ENCODE results near the gene TRIM43B.
"Not testable (repeated sequence)": the region's sequence is repeated elsewhere in the genome, so short reads cannot be mapped to it uniquely, and the experiment has no call there.

TRIM43B gene

GRCh38 chr2:95492076-95492475, 7.5 kb upstream of the TRIM43B start:
- not testable (repeated sequence) for H3K27ac ChIP-seq (ENCODE audit: low read depth, low read length); H4K8ac ChIP-seq (ENCODE audit: low read depth, low read length); H3K9ac ChIP-seq (ENCODE audit: low read length); H3K27me3 ChIP-seq (ENCODE audit: insufficient read depth, low read length, poor library complexity); H3K18ac ChIP-seq (ENCODE audit: low read length); H3K79me1 ChIP-seq (ENCODE audit: low read length); H3K4me1 ChIP-seq (ENCODE audit: control insufficient read depth, low read depth, low read length); H3K23ac ChIP-seq (ENCODE audit: low read length); H2BK120ac ChIP-seq (ENCODE audit: low read depth, low read length); H3K4me3 ChIP-seq (ENCODE audit: low read length); H3K36me3 ChIP-seq (ENCODE audit: control insufficient read depth, insufficient read depth, low read length); H3K79me2 ChIP-seq (ENCODE audit: control insufficient read depth, insufficient read depth, low read length); DNase-seq; H3K4me2 ChIP-seq (ENCODE audit: low read length); H3K56ac ChIP-seq (ENCODE audit: low read length); H2AK5ac ChIP-seq (ENCODE audit: low read length); H3K4ac ChIP-seq (ENCODE audit: low read depth, low read length); H4K5ac ChIP-seq (ENCODE audit: low read length); H2BK15ac ChIP-seq (replicated peaks; ENCODE audit: low read depth); H2BK5ac ChIP-seq (ENCODE audit: low read length)
- WGBS (ENCODE audit: extremely low coverage, insufficient coverage, low lambda C conversion rate): no CpG with 5 or more reads among the region's 1 CpG

DNA sequence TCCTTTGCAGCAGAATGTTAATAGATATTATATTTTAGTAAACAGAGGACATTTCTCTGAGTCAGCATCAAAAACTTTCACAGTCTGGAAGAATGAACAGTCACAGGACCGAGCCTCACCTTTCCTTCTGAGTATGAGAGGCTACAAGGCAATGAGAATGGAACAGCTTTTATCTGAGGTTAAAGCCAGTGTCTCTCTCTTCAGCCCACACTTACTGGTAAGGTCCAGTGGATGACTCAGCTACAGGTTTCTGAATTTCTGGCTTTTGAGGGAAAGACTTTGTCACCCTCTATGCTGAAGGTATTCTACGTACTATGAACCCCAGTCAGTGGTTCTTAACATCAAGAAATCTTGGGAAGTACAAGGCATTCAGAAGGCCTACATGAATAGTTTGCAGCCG, 9.5 kb downstream of the TRIM43B start:
- not testable (repeated sequence) for H4K5ac ChIP-seq (ENCODE audit: low read length); H3K4me2 ChIP-seq (ENCODE audit: low read length); H4K8ac ChIP-seq (ENCODE audit: low read depth, low read length); H2BK5ac ChIP-seq (ENCODE audit: low read length); H2BK120ac ChIP-seq (ENCODE audit: low read depth, low read length); DNase-seq; H2BK15ac ChIP-seq (replicated peaks; ENCODE audit: low read depth); H3K18ac ChIP-seq (ENCODE audit: low read length); H3K79me1 ChIP-seq (ENCODE audit: low read length); H3K36me3 ChIP-seq (ENCODE audit: control insufficient read depth, insufficient read depth, low read length); H3K27me3 ChIP-seq (ENCODE audit: insufficient read depth, low read length, poor library complexity); H3K27ac ChIP-seq (ENCODE audit: low read depth, low read length); H3K4me1 ChIP-seq (ENCODE audit: control insufficient read depth, low read depth, low read length); H3K9ac ChIP-seq (ENCODE audit: low read length); H2AK5ac ChIP-seq (ENCODE audit: low read length); H3K79me2 ChIP-seq (ENCODE audit: control insufficient read depth, insufficient read depth, low read length); H3K4me3 ChIP-seq (ENCODE audit: low read length); H3K23ac ChIP-seq (ENCODE audit: low read length); H3K4ac ChIP-seq (ENCODE audit: low read depth, low read length); H3K56ac ChIP-seq (ENCODE audit: low read length)
- no CpG with 5 or more reads among the region's 3 CpGs for WGBS (ENCODE audit: extremely low coverage, insufficient coverage, low lambda C conversion rate)

DNA sequence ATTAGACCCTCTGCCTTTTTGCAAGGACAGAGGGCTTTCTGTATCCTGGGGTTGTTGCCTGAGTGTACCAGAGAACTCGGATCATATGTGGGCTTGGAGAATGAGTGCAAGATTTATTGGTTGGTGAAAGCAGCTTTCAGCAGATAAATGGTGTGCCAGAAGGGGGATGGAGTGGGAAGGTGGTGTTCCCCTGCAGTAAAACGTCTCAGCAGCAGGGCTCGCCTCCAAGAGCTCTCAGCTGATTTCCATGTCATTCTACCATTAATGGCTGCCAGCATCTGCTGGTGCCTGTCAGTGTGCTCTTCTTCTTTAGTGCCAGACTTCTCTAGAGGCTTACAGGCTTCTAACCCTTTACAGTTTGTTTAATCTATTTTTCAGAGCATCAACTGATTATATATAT, 16.6 kb downstream of the TRIM43B start:
- H3K79me1 ChIP-seq (ENCODE audit: low read length); H3K9ac ChIP-seq (ENCODE audit: low read length); H3K4me2 ChIP-seq (ENCODE audit: low read length); H3K18ac ChIP-seq (ENCODE audit: low read length); H2BK15ac ChIP-seq (replicated peaks; ENCODE audit: low read depth); H3K23ac ChIP-seq (ENCODE audit: low read length); H2AK5ac ChIP-seq (ENCODE audit: low read length); H3K4me1 ChIP-seq (ENCODE audit: control insufficient read depth, low read depth, low read length); H2BK5ac ChIP-seq (ENCODE audit: low read length); H4K5ac ChIP-seq (ENCODE audit: low read length); H3K36me3 ChIP-seq (ENCODE audit: control insufficient read depth, insufficient read depth, low read length); H3K79me2 ChIP-seq (ENCODE audit: control insufficient read depth, insufficient read depth, low read length); H3K4me3 ChIP-seq (ENCODE audit: low read length); DNase-seq; H3K27ac ChIP-seq (ENCODE audit: low read depth, low read length); H2BK120ac ChIP-seq (ENCODE audit: low read depth, low read length); H4K8ac ChIP-seq (ENCODE audit: low read depth, low read length); H3K4ac ChIP-seq (ENCODE audit: low read depth, low read length); H3K56ac ChIP-seq (ENCODE audit: low read length); H3K27me3 ChIP-seq (ENCODE audit: insufficient read depth, low read length, poor library complexity): not testable (repeated sequence)
- WGBS (ENCODE audit: extremely low coverage, insufficient coverage, low lambda C conversion rate): no CpG with 5 or more reads among the region's 3 CpGs

DNA sequence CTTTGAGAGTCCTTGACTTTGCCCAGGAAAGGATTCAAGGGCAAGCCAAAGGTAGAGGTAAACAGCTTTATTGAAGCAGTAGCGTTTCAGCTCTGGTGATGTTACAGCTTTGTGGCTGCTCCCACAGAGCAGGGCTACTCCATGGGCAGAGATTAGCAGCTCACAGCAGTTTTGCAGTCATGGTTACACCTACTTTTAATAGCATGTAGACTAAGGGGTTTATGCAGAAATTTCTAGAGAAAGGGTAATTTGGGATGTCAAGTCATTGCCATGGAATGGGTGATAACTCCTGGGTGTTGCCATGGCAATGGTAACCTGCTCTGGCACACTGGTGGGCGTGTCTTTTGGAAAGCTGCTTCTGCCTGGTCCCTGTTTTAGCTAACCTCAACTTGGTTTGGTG, 18.0 kb downstream of the TRIM43B start:
- not testable (repeated sequence) for H3K36me3 ChIP-seq (ENCODE audit: control insufficient read depth, insufficient read depth, low read length); H3K4me2 ChIP-seq (ENCODE audit: low read length); H4K5ac ChIP-seq (ENCODE audit: low read length); H3K27ac ChIP-seq (ENCODE audit: low read depth, low read length); H2BK15ac ChIP-seq (replicated peaks; ENCODE audit: low read depth); H2BK120ac ChIP-seq (ENCODE audit: low read depth, low read length); H3K27me3 ChIP-seq (ENCODE audit: insufficient read depth, low read length, poor library complexity); H3K79me1 ChIP-seq (ENCODE audit: low read length); H3K56ac ChIP-seq (ENCODE audit: low read length); H3K79me2 ChIP-seq (ENCODE audit: control insufficient read depth, insufficient read depth, low read length); H3K18ac ChIP-seq (ENCODE audit: low read length); H3K9ac ChIP-seq (ENCODE audit: low read length); H2AK5ac ChIP-seq (ENCODE audit: low read length); H3K4ac ChIP-seq (ENCODE audit: low read depth, low read length); DNase-seq; H3K4me3 ChIP-seq (ENCODE audit: low read length); H2BK5ac ChIP-seq (ENCODE audit: low read length); H3K23ac ChIP-seq (ENCODE audit: low read length); H4K8ac ChIP-seq (ENCODE audit: low read depth, low read length); H3K4me1 ChIP-seq (ENCODE audit: control insufficient read depth, low read depth, low read length)
- no CpG with 5 or more reads among the region's 2 CpGs for WGBS (ENCODE audit: extremely low coverage, insufficient coverage, low lambda C conversion rate)

GRCh38 chr2:95463292-95463691, 21.3 kb downstream of the TRIM43B start:
- not testable (repeated sequence) for H2BK120ac ChIP-seq (ENCODE audit: low read depth, low read length); H3K4me3 ChIP-seq (ENCODE audit: low read length); H3K27ac ChIP-seq (ENCODE audit: low read depth, low read length); H2BK15ac ChIP-seq (replicated peaks; ENCODE audit: low read depth); H3K18ac ChIP-seq (ENCODE audit: low read length); H3K79me2 ChIP-seq (ENCODE audit: control insufficient read depth, insufficient read depth, low read length); H3K4me2 ChIP-seq (ENCODE audit: low read length); H2AK5ac ChIP-seq (ENCODE audit: low read length); H3K36me3 ChIP-seq (ENCODE audit: control insufficient read depth, insufficient read depth, low read length); H3K56ac ChIP-seq (ENCODE audit: low read length); DNase-seq; H4K5ac ChIP-seq (ENCODE audit: low read length); H3K4me1 ChIP-seq (ENCODE audit: control insufficient read depth, low read depth, low read length); H3K23ac ChIP-seq (ENCODE audit: low read length); H3K27me3 ChIP-seq (ENCODE audit: insufficient read depth, low read length, poor library complexity); H2BK5ac ChIP-seq (ENCODE audit: low read length); H4K8ac ChIP-seq (ENCODE audit: low read depth, low read length); H3K4ac ChIP-seq (ENCODE audit: low read depth, low read length); H3K79me1 ChIP-seq (ENCODE audit: low read length); H3K9ac ChIP-seq (ENCODE audit: low read length)
- WGBS (ENCODE audit: extremely low coverage, insufficient coverage, low lambda C conversion rate): no CpG with 5 or more reads among the region's 3 CpGs

- not testable (repeated sequence) for H4K5ac ChIP-seq (ENCODE audit: low read length); H3K27ac ChIP-seq (ENCODE audit: low read depth, low read length); H2BK5ac ChIP-seq (ENCODE audit: low read length); H3K27me3 ChIP-seq (ENCODE audit: insufficient read depth, low read length, poor library complexity); H3K4ac ChIP-seq (ENCODE audit: low read depth, low read length); H3K79me1 ChIP-seq (ENCODE audit: low read length); H3K4me2 ChIP-seq (ENCODE audit: low read length); H4K8ac ChIP-seq (ENCODE audit: low read depth, low read length); H2BK120ac ChIP-seq (ENCODE audit: low read depth, low read length); H3K4me1 ChIP-seq (ENCODE audit: control insufficient read depth, low read depth, low read length); H2BK15ac ChIP-seq (replicated peaks; ENCODE audit: low read depth); H3K36me3 ChIP-seq (ENCODE audit: control insufficient read depth, insufficient read depth, low read length); H3K4me3 ChIP-seq (ENCODE audit: low read length); DNase-seq; H3K9ac ChIP-seq (ENCODE audit: low read length); H3K18ac ChIP-seq (ENCODE audit: low read length); H3K23ac ChIP-seq (ENCODE audit: low read length); H3K56ac ChIP-seq (ENCODE audit: low read length); H2AK5ac ChIP-seq (ENCODE audit: low read length); H3K79me2 ChIP-seq (ENCODE audit: control insufficient read depth, insufficient read depth, low read length)
- WGBS (ENCODE audit: extremely low coverage, insufficient coverage, low lambda C conversion rate): no CpG with 5 or more reads among the region's 2 CpGs
Observed at GRCh38 chr2:95445317-95445716, 39.2 kb downstream of the TRIM43B start.

Measured in mesendoderm (in vitro differentiated cells).